Endothelial cell of umbilical vein (primary cell): Measurements from ENCODE around the gene FRMD4A. TPM values are rescaled to one million over a fixed set of nuclear protein-coding genes. Genes with fewer than 3 reads are reported as not detected.

Experiments
- BruUV-seq: library from RNA; stranded (reverse); fragments of 400-500 nt; replicated peaks from 2 replicates; lab custom pipeline; 2021; lab: Mats Ljungman, UMichigan
- CTCF ChIA-PET: fragments of 300-600, 350-600 bp; sonication (Branson Sonifier 250); formaldehyde crosslinking; loops from one replicate; lab custom pipeline; 2021; ENCODE audit warnings: antibody characterized with exemption, inconsistent platforms; lab: Charles Lee
- POLR2A ChIA-PET: fragments of 300-600, 350-600 bp; sonication (Branson Sonifier 250); formaldehyde crosslinking; loops from one replicate; lab custom pipeline; 2021; ENCODE audit warnings: antibody characterized with exemption, inconsistent platforms; lab: Charles Lee
- DNase-seq: peaks from one replicate; pipeline ENCODE4 v3.0.0-alpha.2; 2011; ENCODE audit warnings: low read depth, low spot score
- FAIRE-seq: peaks from 2 replicates; lab custom pipeline; 2011; peaks lifted over from hg19 to GRCh38; lab: Jason Lieb, UNC
- H2AFZ ChIP-seq: 2 replicates; pipeline ENCODE4 v1.6.0; 2012; ENCODE audit warnings: low read depth, low read length, control low read depth, inconsistent platforms
- H3K27ac ChIP-seq: 2 replicates; pipeline ENCODE4 v1.5.1; 2011; ENCODE audit warnings: low read depth, mild to moderate bottlenecking, control low read depth, low read length, moderate library complexity; ENCODE audit not compliant: insufficient read depth
- H3K27me3 ChIP-seq, 2 experiments: 2 replicates each; pipeline versions ENCODE4 v1.6.0 to v1.6.1; 2011; ENCODE audit warnings: low read length in 2 of 2, mixed read lengths in 1 of 2; ENCODE audit not compliant: control insufficient read depth in 2 of 2, insufficient read depth in 2 of 2
- H3K36me3 ChIP-seq, 2 experiments: 2 replicates in 1 of 2; 3 replicates in 1 of 2; pipeline ENCODE4 v1.5.1; 2011; ENCODE audit warnings: low read length in 2 of 2, mild to moderate bottlenecking in 1 of 2, moderate library complexity in 1 of 2; ENCODE audit not compliant: control insufficient read depth in 2 of 2, insufficient read depth in 2 of 2; ENCODE audit errors: extremely low read depth in 1 of 2
- H3K4me1 ChIP-seq: 3 replicates; pipeline ENCODE4 v1.5.1; 2011; ENCODE audit warnings: mild to moderate bottlenecking, low read length; ENCODE audit not compliant: control insufficient read depth, insufficient read depth; ENCODE audit errors: extremely low read depth
- H3K4me2 ChIP-seq: 2 replicates; pipeline ENCODE4 v1.6.1; 2011; ENCODE audit warnings: low read length, control low read depth, mixed read lengths; ENCODE audit not compliant: insufficient read depth
- H3K4me3 ChIP-seq, 3 experiments: fragments of 200-600 bp in 1 of 3; sonication (generic), shearing (Covaris generic) in 1 of 3; replicated peaks in 1 of 3; 2 replicates each; pipeline ENCODE4 v1.5.1; 2011 to 2016; ENCODE audit warnings: control low read depth in 3 of 3, low read length in 3 of 3, mild to moderate bottlenecking in 2 of 3, inconsistent platforms in 1 of 3, low read depth in 1 of 3, moderate library complexity in 1 of 3; ENCODE audit not compliant: insufficient read depth in 1 of 3
- H3K79me2 ChIP-seq: 2 replicates; pipeline ENCODE4 v1.6.0; 2012; ENCODE audit warnings: low read length, inconsistent platforms; ENCODE audit not compliant: control insufficient read depth, insufficient read depth
- H3K9ac ChIP-seq: replicated peaks from 2 replicates; pipeline ENCODE3; 2011; ENCODE audit warnings: low read length, control low read depth; ENCODE audit not compliant: insufficient read depth; ENCODE audit errors: extremely low read depth
- H3K9me1 ChIP-seq: replicated peaks from 3 replicates; pipeline ENCODE4 v1.6.0; 2011; ENCODE audit warnings: mild to moderate bottlenecking, low read length; ENCODE audit not compliant: control insufficient read depth, insufficient read depth; ENCODE audit errors: extremely low read depth
- H3K9me3 ChIP-seq: replicated peaks from 2 replicates; pipeline ENCODE4 v1.5.1; 2012; ENCODE audit warnings: low read length, inconsistent platforms; ENCODE audit not compliant: control insufficient read depth, insufficient read depth
- H4K20me1 ChIP-seq: replicated peaks from 2 replicates; pipeline ENCODE3; 2011; ENCODE audit warnings: mild to moderate bottlenecking, low read length; ENCODE audit not compliant: control insufficient read depth, insufficient read depth; ENCODE audit errors: extremely low read depth
- EZH2 ChIP-seq: IDR thresholded peaks from 2 replicates; pipeline ENCODE4 v1.6.1; 2012; ENCODE audit warnings: borderline replicate concordance, low read depth, mild to moderate bottlenecking, moderate library complexity, low read length, inconsistent platforms; ENCODE audit not compliant: severe bottlenecking
- FOS ChIP-seq: IDR thresholded peaks from 2 replicates; pipeline ENCODE4 v1.6.1; 2011; ENCODE audit warnings: mild to moderate bottlenecking, low read length, moderate library complexity, borderline replicate concordance; ENCODE audit not compliant: insufficient read depth
- GATA2 ChIP-seq: IDR thresholded peaks from 2 replicates; pipeline ENCODE4 v1.7.0; 2011; ENCODE audit warnings: low read depth, mild to moderate bottlenecking, moderate library complexity, mixed read lengths, low read length; ENCODE audit not compliant: insufficient read length, insufficient read depth
- JUN ChIP-seq: IDR thresholded peaks from 2 replicates; pipeline ENCODE4 v1.6.1; 2011; ENCODE audit warnings: borderline replicate concordance, low read depth; ENCODE audit not compliant: insufficient read length, insufficient read depth
- MYC ChIP-seq: IDR thresholded peaks from one replicate; pipeline ENCODE4 v1.6.1; 2011; ENCODE audit warnings: mild to moderate bottlenecking, low read depth, low read length
- POLR2A ChIP-seq: IDR thresholded peaks from 2 replicates; pipeline ENCODE4 v1.6.1; 2012; ENCODE audit warnings: low read depth, mild to moderate bottlenecking, control low read depth, low read length
- POLR2AphosphoS5 ChIP-seq: IDR thresholded peaks from 2 replicates; pipeline ENCODE4 v1.6.1; 2012; ENCODE audit warnings: low read depth, mild to moderate bottlenecking, control low read depth, low read length, moderate library complexity; ENCODE audit not compliant: insufficient read depth
- dilution Hi-C: fragments of 300-500 bp; cut with MboI; formaldehyde crosslinking; loops from one replicate; pipeline ENCODE4 v1.15.0; 2019; ENCODE audit warnings: low sequenced_read_pairs; ENCODE audit not compliant: extremely low pct_ligation_motif_present
- intact Hi-C: fragments of 100-400 bp; cut with micrococcal nuclease; formaldehyde crosslinking; loops from one replicate; pipeline ENCODE4 v1.10.0; 2022
- polyA plus RNA-seq, 4 experiments: library from polyadenylated mRNA; depleted of rRNA in 3 of 4; stranded (reverse) in 3 of 4; unstranded in 1 of 4; fragments of >200 nt; gene quantifications; 2 replicates each; pipeline versions ENCODE4 v1.2.1 to v1.2.3, GENCODE V29; 2011 to 2012; ENCODE audit warnings: missing spikeins in 1 of 4
- total RNA-seq: library from RNA; stranded (reverse); gene quantifications from 2 replicates; pipeline ENCODE4 v1.2.3, GENCODE V29; 2021
- TF ChIP-seq, protein P1 (sequence below): IDR thresholded peaks from 2 replicates; pipeline ENCODE4 v1.6.1; 2011; ENCODE audit not compliant: insufficient read depth, insufficient read length
- TF ChIP-seq, protein P2 (sequence below), 2 donors: IDR thresholded peaks; 1 replicate in 1 of 2; 2 replicates in 1 of 2; pipeline ENCODE4 v1.5.1; 2011; ENCODE audit warnings: low read length in 2 of 2, mild to moderate bottlenecking in 2 of 2, moderate library complexity in 2 of 2, control low read depth in 1 of 2, inconsistent platforms in 1 of 2, low read depth in 1 of 2; ENCODE audit not compliant: insufficient read depth in 1 of 2; ENCODE audit errors: extremely low read depth in 1 of 2

FRMD4A gene
- total and polyA plus RNA-seq, 2 donors (not counting 3 experiments of a cell fraction or from before 2014, with no cell fraction given), result 123 to 148 TPM

DNA sequence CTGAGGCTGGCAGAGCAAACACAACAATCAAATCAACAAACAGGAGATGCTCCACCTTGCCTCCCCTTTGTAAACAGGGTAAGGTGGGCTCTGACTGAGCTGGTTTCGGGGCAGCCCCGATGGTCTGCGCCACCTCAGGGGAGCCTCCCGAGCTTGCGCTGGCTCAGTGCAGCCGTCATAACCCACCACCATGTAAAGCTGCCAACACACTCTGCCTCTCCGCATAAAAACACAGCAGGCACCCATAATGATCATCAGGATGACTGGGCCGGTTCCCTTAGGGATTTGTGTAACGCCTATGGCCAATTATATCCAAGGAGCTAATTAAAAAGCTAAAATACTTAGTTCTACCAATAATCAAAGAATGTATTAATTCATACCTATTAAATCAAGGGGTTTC, 619.4 kb downstream of the FRMD4A start:
- TF ChIP-seq, protein P1, sequence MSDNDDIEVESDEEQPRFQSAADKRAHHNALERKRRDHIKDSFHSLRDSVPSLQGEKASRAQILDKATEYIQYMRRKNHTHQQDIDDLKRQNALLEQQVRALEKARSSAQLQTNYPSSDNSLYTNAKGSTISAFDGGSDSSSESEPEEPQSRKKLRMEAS, result no peak
- TF ChIP-seq POLR2A (no peak), EZH2 (no peak), GATA2 (no peak), MYC (no peak), FOS (no peak), POLR2AphosphoS5 (no peak), JUN (no peak)
- TF ChIP-seq, protein P2, sequence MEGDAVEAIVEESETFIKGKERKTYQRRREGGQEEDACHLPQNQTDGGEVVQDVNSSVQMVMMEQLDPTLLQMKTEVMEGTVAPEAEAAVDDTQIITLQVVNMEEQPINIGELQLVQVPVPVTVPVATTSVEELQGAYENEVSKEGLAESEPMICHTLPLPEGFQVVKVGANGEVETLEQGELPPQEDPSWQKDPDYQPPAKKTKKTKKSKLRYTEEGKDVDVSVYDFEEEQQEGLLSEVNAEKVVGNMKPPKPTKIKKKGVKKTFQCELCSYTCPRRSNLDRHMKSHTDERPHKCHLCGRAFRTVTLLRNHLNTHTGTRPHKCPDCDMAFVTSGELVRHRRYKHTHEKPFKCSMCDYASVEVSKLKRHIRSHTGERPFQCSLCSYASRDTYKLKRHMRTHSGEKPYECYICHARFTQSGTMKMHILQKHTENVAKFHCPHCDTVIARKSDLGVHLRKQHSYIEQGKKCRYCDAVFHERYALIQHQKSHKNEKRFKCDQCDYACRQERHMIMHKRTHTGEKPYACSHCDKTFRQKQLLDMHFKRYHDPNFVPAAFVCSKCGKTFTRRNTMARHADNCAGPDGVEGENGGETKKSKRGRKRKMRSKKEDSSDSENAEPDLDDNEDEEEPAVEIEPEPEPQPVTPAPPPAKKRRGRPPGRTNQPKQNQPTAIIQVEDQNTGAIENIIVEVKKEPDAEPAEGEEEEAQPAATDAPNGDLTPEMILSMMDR (IDR thresholded peaks at IDR 0.05; ENCODE audit: extremely low read depth in 1 of 2, insufficient read depth in 1 of 2, low read depth in 1 of 2, low read length in 2 of 2), result no peak
- no peak for DNase-seq
- Histone ChIP-seq H3K27me3 (no peaks in the 10 kb centered on the region), H3K9ac (no peak overlapping the region), H3K4me2 (no peak overlapping the region), H3K9me1 (no peaks in the 10 kb centered on the region), H4K20me1 (no peaks in the 10 kb centered on the region), H3K4me3 (no peak overlapping the region), H3K79me2 (peaks cover 22% of the 10 kb centered on the region), H3K36me3 (peaks cover 0 to 3% of the 10 kb centered on the region in 2 experiments), H2AFZ (no peak overlapping the region), H3K27ac (peak overlapping the region; percentile 92), H3K9me3 (no peaks in the 10 kb centered on the region), H3K4me1 (peaks cover 50% of the 10 kb centered on the region)
- no TSS peak for BruUV-seq
- ChIA-PET POLR2A (no interaction called here), CTCF (no interaction called here)
- FAIRE-seq, result no peak
- intact Hi-C loops, result no loop called here
- dilution Hi-C loops, result no loop called here
